GM12892 (cell line): Measurements from ENCODE around the gene CFAP46.

Source experiments
- POLR2A ChIP-seq: IDR thresholded peaks from 2 replicates; pipeline ENCODE4 v1.6.1; 2011; ENCODE audit warnings: low read depth, low read length, control low read depth
- TAF1 ChIP-seq: IDR thresholded peaks from 2 replicates; pipeline ENCODE4 v1.6.1; 2011; ENCODE audit warnings: low read depth, mild to moderate bottlenecking, control low read depth, low read length, borderline replicate concordance

DNA sequence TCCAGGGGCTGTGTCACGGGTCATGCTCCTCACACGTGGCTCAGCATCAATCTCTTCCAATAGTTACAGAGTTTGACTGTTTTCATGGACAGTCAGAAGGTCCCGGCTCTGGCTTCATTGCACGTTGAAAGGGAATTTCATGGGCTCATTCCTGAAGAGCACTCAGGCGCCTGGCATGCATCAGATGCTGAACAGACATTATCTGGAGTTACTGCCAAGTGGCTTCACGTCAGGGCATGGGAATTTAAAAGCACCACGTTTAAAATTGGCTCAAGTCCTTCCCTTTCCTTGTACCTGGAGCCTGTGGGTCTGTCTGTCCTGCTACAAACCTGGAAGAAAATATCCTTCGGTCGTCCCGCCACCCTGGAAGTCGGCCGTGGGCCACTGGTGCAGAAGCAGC lies 50.4 kb downstream of the CFAP46 start:
- no peak for TF ChIP-seq TAF1
- no peak for TF ChIP-seq POLR2A
